D341Med (cell line): ENCODE data around the gene WFDC2.
A peak's percentile ranks its signal among the peaks of the same experiment; 100 is the strongest.
"Not testable (repeated sequence)": the region's sequence is repeated elsewhere in the genome, so short reads cannot be mapped to it uniquely, and the experiment has no call there.

ENCODE experiments used
- DNase-seq: peaks from one replicate; pipeline ENCODE4 v3.0.0; 2012; ENCODE audit warnings: low spot score

WFDC2 gene

DNA sequence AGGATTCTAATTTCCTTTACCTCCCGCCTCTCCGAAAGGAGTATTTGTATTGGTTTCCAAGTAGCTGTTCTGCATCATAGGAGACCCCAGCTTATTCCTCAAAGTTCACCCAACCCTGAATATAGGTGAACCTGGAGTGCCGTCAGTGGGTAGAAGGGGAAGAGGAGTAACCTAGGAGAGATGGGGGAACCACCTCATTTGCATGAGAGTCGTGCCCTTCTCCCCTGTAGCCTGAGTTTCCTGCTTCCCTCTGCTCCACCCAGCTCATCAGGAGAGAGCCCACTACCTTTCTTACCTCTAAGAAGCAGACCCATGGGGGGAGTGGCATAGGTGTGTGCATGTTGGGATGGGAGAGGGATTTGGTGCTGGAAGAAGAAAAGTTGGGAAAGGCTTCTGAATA, 17.3 kb upstream of the WFDC2 start:
- DNase-seq, result no peak

DNA sequence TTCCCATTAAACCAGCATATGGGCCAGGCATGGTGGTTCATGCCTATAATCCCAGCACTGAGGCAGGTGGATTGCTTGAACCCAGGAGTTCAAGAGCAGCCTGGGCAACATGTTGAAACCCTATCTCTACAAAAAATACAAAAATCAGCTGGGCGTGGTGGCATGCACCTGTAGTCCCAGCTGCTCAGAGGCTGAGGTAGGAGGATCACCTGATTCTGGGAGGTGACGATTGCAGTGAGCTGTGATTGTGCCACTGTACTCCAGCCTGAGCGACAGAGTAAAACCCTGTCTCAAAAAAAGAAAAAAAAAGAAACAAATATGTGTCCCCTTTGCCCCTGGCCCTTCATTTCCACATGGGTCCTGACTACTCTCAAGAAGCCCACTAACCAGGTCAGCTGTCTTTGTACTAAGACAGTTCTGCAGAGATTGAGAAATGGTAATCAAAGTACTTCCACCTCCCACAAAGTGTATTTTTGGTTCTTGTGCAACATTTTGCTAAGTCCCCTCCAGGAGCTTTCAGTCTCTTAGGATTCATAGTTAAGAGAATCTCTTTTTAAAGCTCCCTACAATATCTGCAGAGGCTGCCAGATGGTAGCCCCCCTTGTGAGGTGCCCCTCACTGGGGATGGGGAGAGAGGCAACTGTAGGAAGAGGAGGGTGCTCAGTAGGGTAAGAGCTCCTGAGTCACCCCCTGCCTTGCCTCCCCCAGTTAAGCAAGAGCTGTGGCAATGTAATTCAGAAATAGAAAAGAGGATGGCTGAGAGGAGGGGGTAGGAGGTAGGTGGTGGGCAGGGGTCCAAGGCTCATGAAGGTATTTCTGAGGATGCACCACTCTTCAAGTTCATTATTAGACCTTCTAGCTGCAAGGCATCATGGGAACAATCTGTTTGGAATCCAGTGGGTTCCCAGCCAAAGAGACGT, 16.5 kb upstream of the WFDC2 start:
- DNase-seq, result no peak

DNA sequence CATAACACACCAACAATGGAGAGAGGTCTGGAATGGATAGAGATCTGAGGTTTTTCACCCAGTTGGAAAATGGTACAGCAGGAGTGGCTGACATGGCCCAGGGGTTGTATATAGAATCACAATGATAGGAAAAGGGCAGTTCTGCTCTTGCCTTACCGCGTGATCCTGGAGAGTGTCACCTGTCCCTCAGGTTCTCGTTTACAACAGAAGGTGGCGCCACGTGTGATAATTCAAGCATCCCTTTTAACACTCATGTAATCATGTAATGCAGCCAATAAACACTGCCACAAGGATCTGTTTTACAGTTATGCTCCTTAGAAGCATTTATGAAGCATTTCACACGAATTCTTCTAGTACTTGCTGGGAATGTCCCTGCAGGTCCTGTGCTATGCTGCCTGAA, 12.9 kb upstream of the WFDC2 start:
- peak; percentile 55 for DNase-seq

DNA sequence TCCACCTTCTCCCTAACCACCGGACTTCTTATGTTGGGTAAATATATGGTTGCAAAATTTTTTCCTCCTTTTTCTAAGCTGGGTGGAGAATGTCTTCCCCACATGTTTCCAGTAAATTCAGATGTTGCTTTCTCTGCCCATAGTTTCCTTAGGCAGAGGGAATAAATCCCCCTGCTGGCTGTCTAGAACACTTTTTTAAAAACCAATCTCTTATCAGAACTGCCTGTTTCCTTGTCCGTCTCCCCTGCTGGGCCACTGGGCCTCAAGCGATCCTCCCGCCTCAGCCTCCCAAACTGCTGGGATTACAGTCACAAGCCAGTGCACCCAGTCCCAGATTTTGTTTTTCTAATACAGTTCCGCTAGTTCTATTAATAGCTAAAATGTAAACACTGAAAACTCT, 9.9 kb upstream of the WFDC2 start:
- DNase-seq, result peak; percentile 48

DNA sequence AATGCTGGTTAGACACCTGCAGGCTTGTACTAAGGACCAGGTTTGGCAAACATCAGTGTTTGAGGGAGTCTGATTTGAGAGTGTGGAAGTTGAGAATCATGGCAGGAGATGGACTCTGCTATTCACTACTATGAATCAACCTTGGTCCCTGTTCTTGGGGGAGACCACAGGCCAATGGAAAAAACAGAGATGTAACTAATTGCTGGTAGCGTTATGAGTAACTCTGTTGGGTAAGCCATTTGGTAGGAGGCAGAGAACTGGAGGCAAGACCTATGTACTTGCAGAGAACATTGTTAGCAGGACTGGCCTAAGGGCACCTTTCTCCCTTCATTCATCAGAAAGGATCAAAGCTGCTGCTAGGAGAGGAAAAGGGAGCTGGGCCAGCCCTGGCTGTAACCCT, 8.3 kb upstream of the WFDC2 start:
- DNase-seq, result no peak

DNA sequence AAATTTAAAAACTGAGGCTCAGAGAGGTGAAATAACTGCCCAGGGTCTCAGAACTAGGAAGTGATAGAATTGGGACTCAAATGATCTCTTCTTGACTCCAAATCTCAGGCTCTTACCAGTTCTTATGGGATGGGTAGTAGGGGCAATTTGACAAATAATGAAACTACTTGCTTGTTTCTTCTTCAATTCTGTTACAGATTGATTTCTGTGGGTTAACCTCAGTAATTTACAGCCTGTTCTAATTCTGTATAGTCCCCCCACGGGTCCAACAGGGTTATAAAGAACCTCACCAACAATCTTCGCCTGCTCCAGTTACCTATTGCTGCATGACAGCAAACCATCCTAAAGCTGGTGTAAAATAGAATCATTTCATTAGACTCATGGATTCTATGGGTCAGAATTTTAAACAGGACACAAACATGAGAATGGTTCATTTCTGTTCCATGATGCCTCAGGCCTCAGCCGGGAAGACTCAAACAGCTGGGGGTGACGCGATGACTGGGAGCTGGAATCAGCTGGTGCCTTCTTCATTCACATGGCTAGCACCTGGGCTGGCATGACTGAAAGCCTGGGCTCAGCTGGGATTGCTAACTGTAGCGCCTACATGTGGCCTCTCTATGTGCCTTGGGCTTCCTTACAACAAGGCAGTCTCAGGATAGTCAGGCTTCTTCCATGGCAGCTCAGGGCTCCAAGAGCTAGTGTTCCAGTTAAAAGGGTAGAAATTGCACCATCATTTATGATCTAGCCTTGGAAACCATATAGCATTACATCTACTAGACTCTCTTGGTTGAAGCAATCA, 6.6 kb upstream of the WFDC2 start:
- no peak for DNase-seq

DNA sequence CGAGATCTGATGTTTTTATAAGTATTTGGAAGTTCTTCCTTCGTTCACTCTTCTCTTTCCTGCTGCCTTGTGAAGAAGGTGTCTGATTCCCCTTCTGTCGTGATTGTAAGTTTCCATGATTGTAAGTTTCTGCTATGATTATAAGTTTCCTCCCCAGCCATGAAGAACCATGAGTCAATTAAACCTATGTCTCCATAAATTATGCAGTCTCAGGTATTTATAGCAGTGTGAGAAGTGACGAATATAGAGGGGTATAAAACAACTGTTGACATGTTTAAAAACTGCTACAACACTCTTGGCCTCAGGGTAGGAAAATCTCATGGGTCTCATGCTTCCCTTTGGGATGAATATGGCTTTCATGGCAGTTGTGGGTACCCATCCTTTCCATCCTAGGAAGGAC, 5.8 kb upstream of the WFDC2 start:
- no peak for DNase-seq

DNA sequence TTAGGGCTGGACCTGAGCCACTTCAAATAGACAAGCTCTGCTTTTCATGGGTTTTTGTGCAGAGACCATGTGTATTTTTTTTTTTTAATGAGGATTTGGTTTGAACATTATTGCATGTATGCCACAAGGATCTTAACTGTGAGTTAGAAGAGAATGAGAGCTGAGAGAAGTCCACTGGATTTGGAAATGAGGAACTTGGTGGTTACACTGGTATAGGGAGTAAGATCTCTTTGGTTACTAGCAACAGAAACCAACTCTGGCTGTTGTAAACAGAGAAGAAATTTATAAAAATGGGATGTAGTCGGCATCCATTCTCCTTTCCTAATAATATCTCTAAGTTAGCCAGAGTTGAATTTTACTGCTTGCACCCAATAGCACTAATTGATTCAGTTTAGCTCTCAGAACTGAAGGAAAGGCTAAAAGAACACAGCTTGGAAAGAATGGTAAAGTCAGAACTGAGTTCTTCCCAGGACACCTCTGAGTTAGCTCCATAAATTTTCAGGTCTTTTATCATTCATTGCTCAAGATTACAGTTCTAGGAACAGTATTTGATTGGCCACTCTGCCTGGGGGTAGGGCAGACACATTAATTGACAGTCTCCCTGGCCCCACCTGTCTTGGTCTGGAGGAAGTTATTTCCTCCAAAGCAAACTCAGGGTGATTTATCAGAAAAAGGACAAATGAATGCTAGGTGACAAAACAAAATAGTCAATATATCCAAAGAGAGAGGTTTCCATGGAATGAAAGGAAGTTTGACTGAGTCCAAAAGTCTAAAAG, 3.9 kb upstream of the WFDC2 start:
- no peak for DNase-seq

DNA sequence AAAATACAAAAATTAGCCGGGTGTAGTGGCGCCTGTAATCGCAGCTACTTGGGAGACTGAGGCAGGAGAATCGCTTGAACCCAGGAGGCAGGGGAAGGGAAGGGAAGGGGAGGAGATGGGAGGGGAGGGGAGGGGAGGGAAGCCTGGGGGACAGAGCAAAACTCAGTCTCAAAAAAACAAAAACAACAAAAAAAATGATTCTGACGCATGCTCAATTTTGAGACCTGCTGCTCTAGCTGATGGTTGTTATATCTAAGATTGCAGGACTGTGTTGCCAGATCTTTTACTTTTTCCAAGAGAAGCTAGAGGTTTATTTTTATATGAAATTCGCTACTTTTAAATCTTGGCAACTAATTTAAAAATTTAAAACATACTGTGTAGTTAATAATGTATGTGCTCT, 2.4 kb upstream of the WFDC2 start:
- DNase-seq, result no peak

DNA sequence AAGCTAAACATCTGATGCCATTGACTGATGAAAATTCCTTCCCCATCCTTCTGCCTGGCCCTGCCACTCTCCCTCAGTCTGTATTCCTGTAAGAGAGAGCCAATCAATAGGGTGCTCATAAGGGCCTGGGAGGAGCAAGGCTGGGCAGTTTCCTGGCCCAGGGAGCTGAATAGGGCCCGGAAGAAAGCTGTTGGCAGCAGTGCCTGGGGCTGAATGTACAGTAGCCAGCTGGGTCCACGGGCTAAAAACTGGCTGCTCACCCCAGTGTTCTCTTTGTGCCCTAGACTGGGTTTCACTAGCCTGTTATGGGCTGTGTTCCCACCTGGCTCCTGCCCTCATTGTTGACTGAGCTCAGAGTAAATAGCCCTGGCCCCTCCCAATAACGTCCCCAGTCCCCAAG, 1.7 kb upstream of the WFDC2 start:
- no peak for DNase-seq

DNA sequence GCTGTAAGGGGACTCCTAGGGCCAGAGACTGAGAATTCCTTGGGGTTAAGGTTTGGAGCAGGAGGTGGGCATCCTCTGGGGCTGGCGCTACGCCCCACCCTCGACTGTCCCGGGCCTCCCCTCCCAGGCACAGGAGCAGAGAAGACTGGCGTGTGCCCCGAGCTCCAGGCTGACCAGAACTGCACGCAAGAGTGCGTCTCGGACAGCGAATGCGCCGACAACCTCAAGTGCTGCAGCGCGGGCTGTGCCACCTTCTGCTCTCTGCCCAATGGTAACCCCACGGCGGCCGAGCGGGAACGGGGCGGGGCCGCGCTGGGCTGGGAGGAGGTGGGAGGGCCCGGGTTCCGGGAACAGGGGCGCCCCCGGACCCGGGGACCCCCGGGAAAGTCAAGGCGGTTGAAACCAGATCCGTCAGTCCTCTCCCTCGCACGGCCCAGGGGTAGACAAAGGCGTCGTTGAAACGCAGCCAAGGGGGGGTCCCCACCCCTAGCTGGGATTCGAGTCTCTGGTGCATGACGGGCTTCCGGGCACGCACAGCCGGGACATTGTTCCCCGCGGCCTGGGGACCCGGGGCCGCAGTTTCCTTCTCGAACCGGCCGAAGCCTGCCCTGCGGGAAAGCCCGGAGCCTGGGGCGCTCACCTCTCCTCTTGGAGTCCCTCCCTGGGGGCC, 844 bp downstream of the WFDC2 start:
- DNase-seq, result peak; percentile 54

DNA sequence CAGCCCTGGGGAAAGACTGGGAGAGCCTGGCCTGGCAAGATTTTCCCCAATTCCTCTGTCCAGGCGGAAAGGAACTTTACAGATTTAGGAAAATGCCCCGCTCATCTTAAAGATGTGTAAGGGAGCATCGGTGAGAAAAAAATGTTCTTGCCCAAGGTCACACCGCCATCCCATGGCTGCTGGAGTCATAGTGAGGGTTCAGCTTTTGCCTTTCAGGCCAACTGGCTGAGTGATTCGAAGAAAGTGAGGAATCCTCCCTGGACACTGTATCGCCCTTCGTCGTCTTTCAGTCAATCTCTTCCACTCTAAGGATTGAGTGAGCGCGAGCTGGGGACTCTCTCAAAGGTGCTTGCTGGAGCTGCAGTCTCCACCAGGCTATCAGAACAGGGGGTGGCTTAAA, 1.4 kb downstream of the WFDC2 start:
- no peak for DNase-seq

DNA sequence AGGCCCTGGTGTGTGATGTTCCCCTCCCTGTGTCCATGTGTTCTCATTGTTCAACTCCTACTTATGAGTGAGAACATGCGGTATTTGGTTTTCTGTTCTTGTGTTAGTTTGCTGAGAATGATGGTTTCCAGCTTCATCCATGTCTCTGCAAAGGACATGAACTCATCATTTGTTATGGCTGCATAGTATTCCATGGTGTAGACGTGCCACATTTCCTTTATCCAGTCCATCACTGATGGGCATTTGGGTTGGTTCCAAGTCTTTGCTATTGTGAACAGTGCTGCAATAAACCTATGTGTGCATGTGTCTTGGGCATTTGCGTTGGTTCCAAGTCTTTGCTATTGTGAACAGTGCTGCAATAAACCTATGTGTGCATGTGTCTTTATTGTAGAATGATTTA, 2.7 kb downstream of the WFDC2 start:
- not testable (repeated sequence) for DNase-seq

DNA sequence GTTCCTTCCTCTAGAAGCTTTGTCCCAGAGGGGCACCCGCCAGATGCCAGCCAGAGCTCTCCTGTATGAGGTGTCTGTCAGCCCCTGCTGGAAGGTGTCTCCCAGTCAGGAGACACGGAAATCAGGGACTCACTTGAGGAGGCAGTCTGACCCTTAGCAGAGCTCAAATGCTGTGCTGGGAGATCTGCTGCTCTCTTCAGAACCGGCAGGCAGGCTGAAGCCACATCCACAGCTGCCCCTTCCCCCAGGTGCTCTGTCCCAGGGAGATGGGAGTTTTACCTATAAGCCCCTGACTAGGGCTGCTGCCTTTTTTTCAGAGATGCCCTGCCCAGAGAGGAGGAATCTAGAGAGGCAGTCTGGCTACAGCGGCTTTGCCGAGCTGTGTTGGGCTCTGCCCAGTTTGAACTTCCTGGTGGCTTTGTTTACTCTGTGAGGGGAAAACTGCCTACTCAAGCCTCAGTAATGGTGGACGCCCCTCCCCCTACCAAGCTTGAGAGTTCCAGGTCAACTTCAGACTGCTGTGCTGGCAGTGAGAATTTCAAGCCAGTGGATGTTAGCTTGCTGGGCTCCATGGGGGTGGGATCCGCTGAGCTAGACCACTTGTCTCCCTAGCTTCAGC, 8.1 kb downstream of the WFDC2 start:
- DNase-seq, result not testable (repeated sequence)

DNA sequence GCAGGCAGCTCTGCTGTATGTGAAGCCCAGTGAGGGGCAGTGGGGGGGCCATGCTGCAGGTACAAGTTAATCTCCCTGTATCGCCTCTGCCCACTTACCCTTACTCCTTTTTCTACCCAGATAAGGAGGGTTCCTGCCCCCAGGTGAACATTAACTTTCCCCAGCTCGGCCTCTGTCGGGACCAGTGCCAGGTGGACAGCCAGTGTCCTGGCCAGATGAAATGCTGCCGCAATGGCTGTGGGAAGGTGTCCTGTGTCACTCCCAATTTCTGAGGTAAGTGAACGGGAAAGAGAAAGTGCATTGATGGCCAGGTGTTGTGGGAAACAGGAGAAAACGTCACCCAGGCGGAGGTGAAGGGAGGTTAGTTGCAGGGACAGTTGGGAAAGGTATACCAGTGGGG, 10.3 kb downstream of the WFDC2 start:
- DNase-seq, result no peak

DNA sequence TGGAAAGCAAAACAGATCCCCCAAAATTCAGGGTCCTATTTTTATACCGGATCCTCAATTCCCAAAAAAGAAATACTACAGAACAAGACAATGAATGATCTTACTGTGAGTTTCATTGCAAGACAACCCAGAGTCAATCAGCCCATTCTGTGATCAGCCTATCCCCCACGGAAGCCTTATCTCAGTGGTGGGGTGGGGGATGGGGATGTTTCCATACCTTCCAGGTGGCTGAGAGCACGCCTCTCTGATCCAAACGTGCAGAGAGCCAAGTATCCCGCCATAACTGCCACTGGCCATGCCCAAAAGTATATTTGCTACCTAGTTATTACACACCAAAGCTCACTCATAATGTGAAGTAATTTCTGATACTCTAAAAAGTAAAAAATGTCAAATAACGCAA, 15.1 kb downstream of the WFDC2 start:
- no peak for DNase-seq

DNA sequence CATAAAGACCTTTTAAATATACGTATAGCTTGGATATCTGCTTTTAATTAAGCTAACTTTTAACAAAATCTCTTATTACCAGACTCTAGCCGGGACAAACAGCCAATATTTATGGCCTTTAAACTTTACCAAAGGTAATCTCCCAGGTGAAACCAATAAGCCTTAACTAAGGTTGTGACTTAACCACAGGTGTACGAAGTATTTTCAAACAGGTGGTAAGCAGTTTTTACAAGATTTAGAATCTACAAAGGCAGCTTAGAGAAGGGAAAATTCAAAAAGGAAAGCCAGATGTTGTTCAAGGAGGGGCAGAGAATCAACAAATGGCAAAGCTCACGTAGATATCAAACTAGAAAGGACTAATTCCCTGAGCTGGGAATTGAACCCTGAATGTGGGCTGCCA, 15.8 kb downstream of the WFDC2 start:
- no peak for DNase-seq

DNA sequence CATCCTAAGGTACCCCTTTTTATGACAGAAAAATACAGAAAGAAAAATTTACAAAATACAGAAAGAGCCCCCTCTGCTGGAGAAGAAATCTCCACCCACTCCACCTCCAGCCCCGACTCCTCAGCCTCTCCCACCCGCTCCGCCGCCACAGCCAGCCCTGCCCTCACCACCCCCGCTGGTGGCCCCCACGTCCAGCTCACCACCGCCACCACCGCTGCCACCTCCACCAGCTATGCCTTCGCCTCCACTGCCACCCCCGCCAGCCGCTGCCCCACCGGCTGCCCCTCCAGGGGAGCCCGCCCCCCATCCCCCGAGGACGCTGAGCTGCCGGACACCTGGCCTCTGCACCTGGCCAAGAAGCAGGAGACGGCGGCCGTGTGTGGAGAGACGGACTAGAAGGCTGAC, 17.7 kb downstream of the WFDC2 start:
- DNase-seq, result peak; percentile 65

DNA sequence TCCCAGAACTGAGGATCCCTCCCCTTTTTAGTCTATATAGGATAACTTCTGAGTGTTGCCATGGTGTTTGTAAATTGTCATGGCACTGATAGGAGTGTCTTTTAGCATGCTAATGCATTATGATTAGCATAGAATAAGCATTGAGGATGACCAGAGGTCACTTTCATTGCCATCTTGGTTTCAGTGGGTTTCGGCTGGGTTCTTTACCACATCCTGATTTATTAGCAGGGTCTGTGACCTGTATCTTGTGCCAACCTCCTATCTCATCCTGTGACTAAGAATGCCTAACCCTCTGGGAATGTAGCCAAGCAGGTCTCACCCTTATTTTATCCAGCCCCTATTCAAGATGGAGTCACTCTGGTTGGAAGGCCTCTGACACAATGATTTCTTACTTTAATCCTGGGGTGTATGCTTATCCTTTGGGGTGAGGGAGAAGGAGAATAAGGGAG, 19.6 kb downstream of the WFDC2 start:
- no peak for DNase-seq

DNA sequence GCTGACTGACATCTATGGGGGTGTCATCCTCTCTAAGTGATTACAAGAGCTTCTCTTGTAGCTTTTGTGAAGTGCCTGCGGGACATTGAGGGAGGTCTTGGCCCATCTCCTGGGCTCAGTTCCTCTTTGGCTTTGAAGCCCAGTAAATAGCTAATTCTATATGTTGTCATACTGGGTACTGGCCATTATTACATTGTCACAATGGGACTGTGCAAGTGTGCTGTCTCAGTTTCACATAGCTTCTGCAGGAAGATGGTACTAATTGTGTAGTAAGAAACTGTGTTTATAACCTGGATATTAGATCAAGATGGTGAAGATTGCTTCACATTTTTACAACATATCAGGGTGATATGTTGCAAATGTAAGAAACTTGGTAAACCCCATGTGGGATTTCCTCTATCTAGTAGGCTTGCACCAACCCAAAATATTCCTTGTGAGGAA, 26.0 kb downstream of the WFDC2 start:
- DNase-seq, result no peak

DNA sequence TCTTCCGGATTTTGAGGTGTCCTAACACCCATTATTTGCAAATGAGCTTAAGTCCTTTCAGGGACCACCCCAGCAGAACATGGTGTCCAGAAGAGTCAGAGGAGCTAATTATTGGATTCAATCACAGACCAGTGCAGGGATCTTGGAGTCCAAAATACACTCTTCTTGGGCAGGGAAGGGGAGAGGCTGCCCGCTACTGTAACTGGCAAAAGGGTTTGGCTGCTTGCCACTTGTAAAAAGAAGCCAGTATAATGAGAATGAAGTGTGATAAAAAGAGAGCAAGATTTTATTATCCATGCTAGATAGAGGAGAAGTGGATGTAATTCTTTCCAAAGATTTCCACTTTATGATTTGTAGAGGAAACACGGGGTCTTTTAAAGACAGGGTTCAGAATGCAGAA, 26.6 kb downstream of the WFDC2 start:
- no peak for DNase-seq
